ENCODE results near the gene RNF180. TPM values are rescaled to one million over a fixed set of nuclear protein-coding genes. Genes with fewer than 3 reads are reported as not detected.

RNF180 gene
- polyA plus RNA-seq, 1 donor from 2014 or later = 6.4 TPM

DNA sequence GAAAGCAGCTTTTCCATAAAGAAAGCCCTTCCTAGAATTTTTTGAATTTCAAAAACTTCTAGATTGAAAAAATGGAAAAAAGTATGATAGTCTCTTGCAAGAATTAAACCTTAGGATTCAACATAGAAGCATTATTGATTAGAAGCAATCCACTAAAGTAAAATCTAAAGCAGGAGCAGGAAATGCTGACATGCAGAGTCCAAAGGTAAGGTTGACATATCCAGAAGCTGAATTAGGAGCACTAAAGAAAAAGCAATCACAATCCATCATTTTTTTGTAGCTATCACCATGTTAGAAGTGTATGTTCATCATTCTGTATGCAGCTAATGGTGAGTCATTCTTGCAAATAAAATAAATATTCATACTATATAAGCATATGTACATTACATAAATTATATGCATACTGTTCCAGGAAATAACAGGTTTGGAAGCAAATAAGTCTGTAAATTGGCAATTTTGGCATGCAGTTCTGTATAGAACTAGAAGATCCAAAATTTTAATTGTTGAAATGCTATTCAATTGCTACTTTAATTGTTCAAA, 39.4 kb upstream of the RNF180 start:
- Histone ChIP-seq H3K27me3 (ENCODE audit: insufficient read depth, low read depth, low read length) (no peaks in the 10 kb centered on the region), H3K9me3 (ENCODE audit: low read length) (no peaks in the 10 kb centered on the region), H4K20me1 (ENCODE audit: insufficient read depth) (no peaks in the 10 kb centered on the region), H3F3A (ENCODE audit: insufficient read depth, low read length, poor library complexity, severe bottlenecking) (no peaks in the 10 kb centered on the region), H3K4me3 (ENCODE audit: low read length) (no peak overlapping the region), H3K9me2 (ENCODE audit: insufficient read depth, low read length) (no peaks in the 10 kb centered on the region), H3K79me2 (replicated peaks; ENCODE audit: insufficient read depth, low read length) (no peaks in the 10 kb centered on the region), H3K4me2 (ENCODE audit: low read length) (no peak overlapping the region), H3K36me3 (ENCODE audit: insufficient read depth, low read length) (no peaks in the 10 kb centered on the region), H2AFZ (ENCODE audit: low read depth, low read length) (no peak overlapping the region), H3K9ac (ENCODE audit: low read length) (no peak overlapping the region), H3K27ac (ENCODE audit: low read length) (no peak overlapping the region)
- TF ChIP-seq TAF1 (IDR thresholded peaks at IDR 0.05; ENCODE audit: low read depth) = no peak
- TF ChIP-seq RAD21 (conservative IDR thresholded peaks at IDR 0.05) = no peak
- TF ChIP-seq EP300 (conservative IDR thresholded peaks at IDR 0.05; ENCODE audit: poor library complexity, severe bottlenecking) = no peak
- TF ChIP-seq, protein P1, sequence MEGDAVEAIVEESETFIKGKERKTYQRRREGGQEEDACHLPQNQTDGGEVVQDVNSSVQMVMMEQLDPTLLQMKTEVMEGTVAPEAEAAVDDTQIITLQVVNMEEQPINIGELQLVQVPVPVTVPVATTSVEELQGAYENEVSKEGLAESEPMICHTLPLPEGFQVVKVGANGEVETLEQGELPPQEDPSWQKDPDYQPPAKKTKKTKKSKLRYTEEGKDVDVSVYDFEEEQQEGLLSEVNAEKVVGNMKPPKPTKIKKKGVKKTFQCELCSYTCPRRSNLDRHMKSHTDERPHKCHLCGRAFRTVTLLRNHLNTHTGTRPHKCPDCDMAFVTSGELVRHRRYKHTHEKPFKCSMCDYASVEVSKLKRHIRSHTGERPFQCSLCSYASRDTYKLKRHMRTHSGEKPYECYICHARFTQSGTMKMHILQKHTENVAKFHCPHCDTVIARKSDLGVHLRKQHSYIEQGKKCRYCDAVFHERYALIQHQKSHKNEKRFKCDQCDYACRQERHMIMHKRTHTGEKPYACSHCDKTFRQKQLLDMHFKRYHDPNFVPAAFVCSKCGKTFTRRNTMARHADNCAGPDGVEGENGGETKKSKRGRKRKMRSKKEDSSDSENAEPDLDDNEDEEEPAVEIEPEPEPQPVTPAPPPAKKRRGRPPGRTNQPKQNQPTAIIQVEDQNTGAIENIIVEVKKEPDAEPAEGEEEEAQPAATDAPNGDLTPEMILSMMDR (IDR thresholded peaks at IDR 0.05; ENCODE audit: poor library complexity, severe bottlenecking) = no peak
- no peak for TF ChIP-seq POLR2AphosphoS5 (IDR thresholded peaks at IDR 0.05)
- no peak for TF ChIP-seq MXI1 (conservative IDR thresholded peaks at IDR 0.05; ENCODE audit: poor library complexity, severe bottlenecking)
- TF ChIP-seq REST (IDR thresholded peaks at IDR 0.05; ENCODE audit: borderline replicate concordance) = no peak
- TF ChIP-seq EZH2 (IDR thresholded peaks at IDR 0.05; ENCODE audit: borderline replicate concordance, insufficient read depth, low read length, poor library complexity, severe bottlenecking) = no peak
- TF ChIP-seq SMC3 (conservative IDR thresholded peaks at IDR 0.05; ENCODE audit: poor library complexity) = no peak

- Histone ChIP-seq H3K27ac (ENCODE audit: low read length) (no peak overlapping the region), H2AFZ (ENCODE audit: low read depth, low read length) (no peak overlapping the region), H3K27me3 (ENCODE audit: insufficient read depth, low read depth, low read length) (no peaks in the 10 kb centered on the region), H3F3A (ENCODE audit: insufficient read depth, low read length, poor library complexity, severe bottlenecking) (no peaks in the 10 kb centered on the region), H3K79me2 (replicated peaks; ENCODE audit: insufficient read depth, low read length) (no peaks in the 10 kb centered on the region), H3K4me3 (ENCODE audit: low read length) (no peak overlapping the region), H3K9me2 (ENCODE audit: insufficient read depth, low read length) (no peaks in the 10 kb centered on the region), H4K20me1 (ENCODE audit: insufficient read depth) (no peaks in the 10 kb centered on the region), H3K36me3 (ENCODE audit: insufficient read depth, low read length) (no peaks in the 10 kb centered on the region), H3K9ac (ENCODE audit: low read length) (no peak overlapping the region), H3K4me2 (ENCODE audit: low read length) (no peak overlapping the region), H3K9me3 (ENCODE audit: low read length) (no peaks in the 10 kb centered on the region)
- TF ChIP-seq EZH2 (IDR thresholded peaks at IDR 0.05; ENCODE audit: borderline replicate concordance, insufficient read depth, low read length, poor library complexity, severe bottlenecking) = no peak
- no peak for TF ChIP-seq POLR2AphosphoS5 (IDR thresholded peaks at IDR 0.05)
- no peak for TF ChIP-seq MXI1 (conservative IDR thresholded peaks at IDR 0.05; ENCODE audit: poor library complexity, severe bottlenecking)
- TF ChIP-seq SMC3 (conservative IDR thresholded peaks at IDR 0.05; ENCODE audit: poor library complexity) = no peak
- TF ChIP-seq, protein P1 (IDR thresholded peaks at IDR 0.05; ENCODE audit: poor library complexity, severe bottlenecking) = no peak
- no peak for TF ChIP-seq REST (IDR thresholded peaks at IDR 0.05; ENCODE audit: borderline replicate concordance)
- TF ChIP-seq RAD21 (conservative IDR thresholded peaks at IDR 0.05) = no peak
- TF ChIP-seq EP300 (conservative IDR thresholded peaks at IDR 0.05; ENCODE audit: poor library complexity, severe bottlenecking) = no peak
- TF ChIP-seq TAF1 (IDR thresholded peaks at IDR 0.05; ENCODE audit: low read depth) = no peak
Observed at GRCh38 chr5:64140018-64140417, 25.6 kb upstream of the RNF180 start.
